Loucy (cell line): ENCODE results near the gene TMPRSS5.

Source experiments
- H2AFZ ChIP-seq: fragments of 200-600 bp; sonication (generic); 2 replicates; pipeline ENCODE4 v1.6.0; 2016; ENCODE audit warnings: antibody characterized with exemption, mild to moderate bottlenecking, low read length, moderate library complexity
- H3F3A ChIP-seq: fragments of 200-600 bp; 2 replicates; pipeline ENCODE4 v1.6.0; 2016; ENCODE audit warnings: antibody characterized with exemption, low read depth, mild to moderate bottlenecking
- H3K27me3 ChIP-seq: fragments of 200-600 bp; sonication (generic); 2 replicates; pipeline ENCODE4 v1.6.1; 2014; ENCODE audit warnings: low read length, mild to moderate bottlenecking; ENCODE audit not compliant: insufficient read depth, poor library complexity, severe bottlenecking
- H3K36me3 ChIP-seq: fragments of 200-600 bp; sonication (generic); 2 replicates; pipeline ENCODE4 v1.6.1; 2016; ENCODE audit warnings: low read length; ENCODE audit not compliant: insufficient read depth
- H3K4me1 ChIP-seq: fragments of 200-600 bp; sonication (generic); 2 replicates; pipeline ENCODE4 v1.5.1; 2014; ENCODE audit warnings: low read length, mild to moderate bottlenecking; ENCODE audit not compliant: insufficient read depth, poor library complexity, severe bottlenecking
- H3K4me2 ChIP-seq: fragments of 200-600 bp; sonication (generic); 2 replicates; pipeline ENCODE4 v1.6.0; 2014; ENCODE audit warnings: antibody characterized with exemption, low read length, low read depth, mild to moderate bottlenecking; ENCODE audit not compliant: poor library complexity, severe bottlenecking
- H3K4me3 ChIP-seq: fragments of 200-600 bp; sonication (generic); 2 replicates; pipeline ENCODE4 v1.5.1; 2014; ENCODE audit warnings: low read length, mild to moderate bottlenecking, mixed read lengths; ENCODE audit not compliant: poor library complexity, severe bottlenecking
- H3K79me2 ChIP-seq: fragments of 200-600 bp; sonication (generic); 2 replicates; pipeline ENCODE4 v1.6.1; 2014; ENCODE audit warnings: low read length; ENCODE audit not compliant: insufficient read depth
- H3K9ac ChIP-seq: fragments of 200-600 bp; sonication (generic); 2 replicates; pipeline ENCODE4 v1.6.0; 2014; ENCODE audit warnings: mild to moderate bottlenecking, low read depth, low read length, moderate library complexity; ENCODE audit not compliant: poor library complexity, severe bottlenecking
- H3K9me2 ChIP-seq: fragments of 200-600 bp; sonication (generic); replicated peaks from 2 replicates; pipeline ENCODE4 v1.6.1; 2016; ENCODE audit warnings: low read depth, low read length, mixed read lengths
- H3K9me3 ChIP-seq: fragments of 200-600 bp; sonication (generic); 2 replicates; pipeline ENCODE4 v1.6.1; 2014; ENCODE audit warnings: mild to moderate bottlenecking, antibody characterized with exemption, low read length, low read depth; ENCODE audit not compliant: insufficient read depth
- H4K20me1 ChIP-seq: fragments of 200-600 bp; sonication (generic); 2 replicates; pipeline ENCODE4 v1.6.0; 2014; ENCODE audit warnings: antibody characterized with exemption, low read length, mild to moderate bottlenecking; ENCODE audit not compliant: insufficient read depth, poor library complexity, severe bottlenecking
- EZH2phosphoT487 ChIP-seq: fragments of 200-600 bp; IDR thresholded peaks from 2 replicates; pipeline ENCODE4 v1.6.1; 2018; ENCODE audit warnings: antibody characterized with exemption, mild to moderate bottlenecking, moderate library complexity, borderline replicate concordance
- TF ChIP-seq, protein P1 (sequence below): fragments of 200-600 bp; sonication (generic); conservative IDR thresholded peaks from 2 replicates; pipeline ENCODE4 v1.5.1; 2014; ENCODE audit warnings: mild to moderate bottlenecking, antibody characterized with exemption, low read length

TMPRSS5 gene

DNA sequence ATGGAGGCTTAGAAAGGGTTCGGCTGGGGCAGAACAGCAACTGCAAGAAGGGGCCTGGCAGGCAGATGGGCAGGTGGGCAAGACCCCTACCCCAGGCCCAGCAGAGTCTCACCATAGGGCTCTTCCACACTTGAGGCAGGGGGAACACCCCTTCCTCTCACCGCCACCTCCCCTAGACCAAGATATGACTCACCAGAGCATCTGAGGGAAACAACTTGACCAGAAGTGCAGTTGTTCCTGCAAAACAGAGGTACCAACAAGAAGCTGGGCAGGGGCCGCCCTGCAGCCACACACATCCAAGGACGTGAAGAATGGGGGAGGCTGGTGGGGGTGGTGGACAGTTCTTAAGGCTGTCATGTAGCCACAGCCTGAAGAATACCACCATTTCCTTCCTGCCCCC is 10.9 kb downstream of the TMPRSS5 start:
- no peaks in the 10 kb centered on the region for H4K20me1 ChIP-seq
- H3K9me3 ChIP-seq = no peaks in the 10 kb centered on the region
- H3K9me2 ChIP-seq = no peaks in the 10 kb centered on the region
- no peak overlapping the region for H3K4me3 ChIP-seq
- H3K27me3 ChIP-seq = no peaks in the 10 kb centered on the region
- no peak overlapping the region for H3K4me2 ChIP-seq
- TF ChIP-seq, protein P1, sequence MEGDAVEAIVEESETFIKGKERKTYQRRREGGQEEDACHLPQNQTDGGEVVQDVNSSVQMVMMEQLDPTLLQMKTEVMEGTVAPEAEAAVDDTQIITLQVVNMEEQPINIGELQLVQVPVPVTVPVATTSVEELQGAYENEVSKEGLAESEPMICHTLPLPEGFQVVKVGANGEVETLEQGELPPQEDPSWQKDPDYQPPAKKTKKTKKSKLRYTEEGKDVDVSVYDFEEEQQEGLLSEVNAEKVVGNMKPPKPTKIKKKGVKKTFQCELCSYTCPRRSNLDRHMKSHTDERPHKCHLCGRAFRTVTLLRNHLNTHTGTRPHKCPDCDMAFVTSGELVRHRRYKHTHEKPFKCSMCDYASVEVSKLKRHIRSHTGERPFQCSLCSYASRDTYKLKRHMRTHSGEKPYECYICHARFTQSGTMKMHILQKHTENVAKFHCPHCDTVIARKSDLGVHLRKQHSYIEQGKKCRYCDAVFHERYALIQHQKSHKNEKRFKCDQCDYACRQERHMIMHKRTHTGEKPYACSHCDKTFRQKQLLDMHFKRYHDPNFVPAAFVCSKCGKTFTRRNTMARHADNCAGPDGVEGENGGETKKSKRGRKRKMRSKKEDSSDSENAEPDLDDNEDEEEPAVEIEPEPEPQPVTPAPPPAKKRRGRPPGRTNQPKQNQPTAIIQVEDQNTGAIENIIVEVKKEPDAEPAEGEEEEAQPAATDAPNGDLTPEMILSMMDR = no peak
- TF ChIP-seq EZH2phosphoT487 = no peak
- H2AFZ ChIP-seq = no peak overlapping the region
- no peaks in the 10 kb centered on the region for H3K36me3 ChIP-seq
- H3K4me1 ChIP-seq = no peaks in the 10 kb centered on the region
- no peaks in the 10 kb centered on the region for H3F3A ChIP-seq
- H3K79me2 ChIP-seq = no peaks in the 10 kb centered on the region
- H3K9ac ChIP-seq = no peak overlapping the region

DNA sequence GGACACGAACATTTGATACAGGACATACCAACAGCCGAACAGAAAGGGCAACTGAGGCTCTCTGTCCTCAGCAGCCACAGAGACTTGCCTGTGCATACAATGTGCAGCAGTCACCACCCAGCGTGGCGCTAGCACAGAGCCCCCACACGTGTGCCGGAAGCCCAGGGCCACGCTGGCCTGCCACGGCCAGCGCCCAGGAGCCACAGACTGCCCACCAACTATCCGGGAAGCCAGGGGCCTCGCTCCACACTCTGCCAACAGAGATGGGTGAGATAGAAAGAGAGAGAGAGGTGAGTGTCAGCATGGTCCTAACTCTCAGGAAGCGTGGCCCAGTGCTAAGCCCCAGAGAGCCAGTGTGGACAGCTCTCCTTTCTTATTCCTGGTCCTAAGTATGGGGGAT is 11.7 kb downstream of the TMPRSS5 start:
- Histone ChIP-seq H3K9me2 (no peaks in the 10 kb centered on the region), H3K4me3 (no peak overlapping the region), H3K36me3 (no peaks in the 10 kb centered on the region), H3K79me2 (no peaks in the 10 kb centered on the region), H3K4me2 (no peak overlapping the region), H3K9me3 (no peaks in the 10 kb centered on the region), H3K9ac (no peak overlapping the region), H2AFZ (no peak overlapping the region), H4K20me1 (no peaks in the 10 kb centered on the region), H3K27me3 (no peaks in the 10 kb centered on the region), H3K4me1 (no peaks in the 10 kb centered on the region), H3F3A (no peaks in the 10 kb centered on the region)
- TF ChIP-seq, protein P1 = no peak
- no peak for TF ChIP-seq EZH2phosphoT487

DNA sequence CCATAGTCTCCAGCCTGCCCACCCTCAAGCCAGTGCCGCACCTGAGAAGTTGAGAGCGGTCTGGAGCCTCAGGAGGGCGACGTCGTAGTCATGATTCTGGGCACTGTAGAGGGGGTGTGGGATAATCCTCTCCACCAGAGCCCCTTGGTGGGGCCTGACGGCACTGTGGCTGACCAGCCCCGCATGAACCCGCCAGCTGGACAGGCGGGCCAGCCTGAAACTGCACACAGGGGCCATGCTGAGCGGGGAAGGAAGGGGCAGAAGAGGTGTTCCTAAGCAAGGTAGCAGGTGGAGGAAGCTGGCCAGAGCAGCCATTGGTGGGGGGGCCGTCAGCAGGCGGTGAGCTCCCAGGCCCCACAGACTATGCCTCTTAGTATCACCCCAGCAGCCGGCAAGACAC is 13.1 kb downstream of the TMPRSS5 start:
- no peaks in the 10 kb centered on the region for H3K36me3 ChIP-seq
- no peaks in the 10 kb centered on the region for H3K9me3 ChIP-seq
- TF ChIP-seq, protein P1 = no peak
- TF ChIP-seq EZH2phosphoT487 = no peak
- H4K20me1 ChIP-seq = no peaks in the 10 kb centered on the region
- no peaks in the 10 kb centered on the region for H3F3A ChIP-seq
- H3K4me1 ChIP-seq = no peaks in the 10 kb centered on the region
- H3K79me2 ChIP-seq = no peaks in the 10 kb centered on the region
- no peak overlapping the region for H3K4me3 ChIP-seq
- H3K9ac ChIP-seq = no peak overlapping the region
- no peak overlapping the region for H2AFZ ChIP-seq
- no peaks in the 10 kb centered on the region for H3K9me2 ChIP-seq
- no peaks in the 10 kb centered on the region for H3K27me3 ChIP-seq
- no peak overlapping the region for H3K4me2 ChIP-seq
